GM21529 (cell line): ENCODE measurements around the gene ELMO1.

Experiments
- ATAC-seq: cut with Tn5 transposase; IDR thresholded peaks from one replicate; pipeline ENCODE4 v1.9.1; 2021; ENCODE audit not compliant: unreplicated experiment

The ELMO1 gene

GRCh38 chr7:37433166-37433565 lies 15.5 kb downstream of the ELMO1 start:
- ATAC-seq, result no peak

DNA sequence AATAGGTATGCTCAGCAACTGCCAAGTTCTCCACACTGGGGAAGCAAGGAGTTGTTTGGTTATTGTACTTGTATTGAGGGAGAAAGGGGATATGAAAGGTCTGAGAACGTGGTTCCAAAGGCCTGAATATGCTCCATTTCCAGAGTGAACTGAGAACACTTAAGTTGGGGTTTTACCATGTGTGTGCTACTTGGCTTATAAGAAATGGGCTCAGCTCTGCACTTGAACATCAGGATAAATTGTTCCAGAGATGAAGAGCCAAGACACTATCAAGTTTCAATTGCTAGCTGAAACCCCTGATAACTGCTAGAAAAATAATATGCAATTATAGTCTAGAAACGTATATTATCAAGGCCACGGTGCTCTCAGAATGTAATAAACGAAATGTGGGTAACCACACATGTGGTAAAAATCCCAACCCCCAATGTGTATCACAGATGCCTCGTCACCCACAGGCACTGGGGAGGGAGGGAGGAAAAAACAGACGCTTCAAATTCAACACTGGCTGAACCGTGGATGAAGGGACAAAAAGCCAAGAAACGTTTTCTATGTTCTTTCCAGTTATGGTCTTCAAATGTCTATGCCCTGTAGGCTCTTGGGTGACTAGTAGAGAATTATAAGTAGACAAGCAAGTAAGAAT lies 16.3 kb downstream of the ELMO1 start:
- ATAC-seq, result no peak

DNA sequence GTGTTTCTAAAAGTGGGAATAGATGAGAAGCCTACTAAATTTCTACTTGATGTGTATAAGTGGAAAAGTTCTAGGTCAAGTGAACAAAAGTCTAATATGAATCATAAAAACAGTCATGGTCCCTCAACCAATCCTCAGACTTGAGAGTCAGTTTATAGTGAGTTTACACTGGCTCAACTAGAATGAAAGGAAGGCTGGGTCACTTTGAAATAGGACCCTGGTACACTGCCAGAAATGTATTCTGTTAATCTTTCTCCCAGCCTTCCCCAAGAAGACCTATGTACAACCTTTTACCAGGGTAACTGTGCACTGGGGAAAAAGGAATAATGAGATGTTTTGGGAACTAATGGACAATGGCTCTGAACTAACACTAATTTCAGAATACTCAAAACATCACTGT lies 17.3 kb downstream of the ELMO1 start:
- ATAC-seq, result no peak

GRCh38 chr7:37430640-37431039 lies 18.0 kb downstream of the ELMO1 start:
- no peak for ATAC-seq

- ATAC-seq, result no peak
Observed at GRCh38 chr7:37430171-37430570, 18.5 kb downstream of the ELMO1 start.

- no peak for ATAC-seq
Observed at GRCh38 chr7:37429435-37429791, 19.3 kb downstream of the ELMO1 start.

- ATAC-seq, result no peak
Observed at GRCh38 chr7:37428681-37429434, 19.8 kb downstream of the ELMO1 start.

- ATAC-seq, result no peak
Observed at GRCh38 chr7:37427276-37427940, 21.3 kb downstream of the ELMO1 start.

DNA sequence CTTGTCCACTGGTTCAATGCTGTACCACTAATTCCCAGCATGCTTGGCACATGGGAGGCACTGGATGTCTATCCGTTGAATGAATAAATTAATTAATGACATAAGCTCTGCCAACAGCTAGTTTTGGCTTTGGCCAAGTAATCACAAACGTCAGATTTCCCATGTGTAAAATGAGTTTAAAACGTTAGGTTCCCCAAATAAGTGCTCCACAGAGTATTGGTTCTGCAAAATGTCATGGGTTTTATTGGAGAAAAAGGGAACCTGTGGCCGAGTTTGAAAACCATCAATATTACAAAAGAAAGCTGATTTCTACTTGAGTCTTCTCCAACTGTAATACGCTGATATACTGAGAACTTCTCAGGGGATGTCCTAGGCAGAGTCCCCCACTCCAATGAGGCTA lies 23.2 kb downstream of the ELMO1 start:
- ATAC-seq, result no peak

DNA sequence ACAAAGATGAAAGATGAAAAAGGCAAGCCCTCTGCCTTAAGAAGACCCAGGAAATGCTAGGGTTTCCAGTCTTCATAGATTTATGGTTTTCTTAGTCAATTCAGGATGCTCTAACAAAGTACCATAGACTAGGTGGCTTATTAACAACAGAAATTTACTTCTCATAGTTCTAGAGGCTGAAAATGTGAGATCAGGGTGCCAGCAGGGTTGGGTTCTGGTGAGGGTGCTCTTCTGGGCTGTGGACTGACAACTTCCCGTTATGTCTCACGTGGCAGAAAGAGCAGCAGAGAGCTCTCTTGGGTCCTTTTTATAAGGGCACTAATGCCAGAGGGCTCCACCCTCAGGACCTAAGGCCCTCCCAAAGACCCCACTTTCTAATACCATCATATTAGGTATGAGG lies 23.7 kb downstream of the ELMO1 start:
- ATAC-seq, result no peak

DNA sequence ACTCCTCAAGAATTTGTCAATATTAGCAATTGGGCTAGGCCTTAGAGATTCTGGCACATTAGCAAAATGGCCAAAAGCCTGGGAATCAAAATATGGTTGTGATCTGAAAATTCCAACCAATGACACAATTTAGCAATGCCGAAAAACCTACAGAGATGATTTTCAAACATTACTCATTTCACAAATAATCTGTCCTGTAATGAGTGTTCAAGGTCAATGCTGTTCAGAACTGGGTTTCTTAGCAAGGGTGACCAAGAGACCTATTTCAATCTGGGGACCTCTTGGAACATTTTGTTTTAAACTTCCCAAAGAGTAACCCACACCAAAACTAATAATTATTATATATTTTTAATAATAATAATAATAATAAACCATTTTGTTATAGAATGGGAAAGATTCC lies 24.1 kb downstream of the ELMO1 start:
- no peak for ATAC-seq

DNA sequence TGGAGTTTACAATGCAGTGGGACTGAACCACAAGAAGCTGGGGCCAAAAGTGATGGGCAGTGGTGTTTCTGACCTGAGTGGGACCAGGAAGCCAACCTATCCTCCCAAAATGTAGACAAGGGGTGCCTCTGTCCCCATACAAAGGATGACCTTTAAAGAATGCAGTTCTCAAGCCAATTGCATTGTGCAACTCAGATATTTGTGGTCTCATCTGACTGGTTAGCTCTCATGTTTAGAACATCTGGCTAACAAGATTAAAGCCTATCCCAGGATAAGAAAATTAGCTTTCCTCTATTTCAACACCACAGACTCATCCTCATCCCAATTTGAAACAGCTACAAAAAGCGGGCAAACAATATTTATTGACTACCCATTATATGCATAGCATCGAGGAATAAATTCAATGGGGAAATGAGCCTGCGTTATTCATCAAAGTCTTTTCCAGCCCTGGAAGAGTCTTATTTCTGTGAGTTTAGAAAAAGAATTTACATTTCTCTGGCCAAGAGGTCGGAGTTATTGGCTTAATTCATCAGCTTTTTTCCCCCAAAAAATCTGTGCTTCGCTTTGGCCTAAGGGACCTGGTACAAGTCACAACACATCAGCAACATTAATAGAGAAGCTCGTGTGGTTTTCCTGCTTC lies 26.7 kb downstream of the ELMO1 start:
- no peak for ATAC-seq

- ATAC-seq, result no peak
Observed at GRCh38 chr7:37420946-37421695, 27.5 kb downstream of the ELMO1 start.

GRCh38 chr7:37419496-37419895 lies 29.2 kb downstream of the ELMO1 start:
- no peak for ATAC-seq

DNA sequence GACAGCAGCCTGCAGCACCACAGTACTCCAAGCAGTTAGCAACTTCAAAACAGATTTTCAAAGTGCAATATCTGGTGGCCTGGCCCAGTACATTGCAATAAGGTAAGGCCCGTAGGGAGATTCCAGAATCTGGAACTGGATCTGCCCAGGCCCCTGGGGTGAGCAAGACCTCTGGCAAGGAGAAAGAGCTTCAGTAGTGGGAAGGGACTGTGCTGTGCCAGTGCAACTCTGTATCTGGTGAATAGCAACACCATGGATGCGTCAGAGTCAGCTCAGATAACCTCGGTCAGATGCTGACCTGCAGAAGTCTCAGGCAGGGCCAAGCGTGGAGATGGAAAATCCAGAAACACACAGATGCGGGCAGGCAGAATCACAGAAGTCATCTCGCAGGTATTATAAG lies 30.3 kb downstream of the ELMO1 start:
- no peak for ATAC-seq

GRCh38 chr7:37417107-37417474 lies 31.6 kb downstream of the ELMO1 start:
- no peak for ATAC-seq

GRCh38 chr7:37416378-37417106 lies 32.1 kb downstream of the ELMO1 start:
- ATAC-seq, result no peak

GRCh38 chr7:37415629-37416028 lies 33.0 kb downstream of the ELMO1 start:
- no peak for ATAC-seq

DNA sequence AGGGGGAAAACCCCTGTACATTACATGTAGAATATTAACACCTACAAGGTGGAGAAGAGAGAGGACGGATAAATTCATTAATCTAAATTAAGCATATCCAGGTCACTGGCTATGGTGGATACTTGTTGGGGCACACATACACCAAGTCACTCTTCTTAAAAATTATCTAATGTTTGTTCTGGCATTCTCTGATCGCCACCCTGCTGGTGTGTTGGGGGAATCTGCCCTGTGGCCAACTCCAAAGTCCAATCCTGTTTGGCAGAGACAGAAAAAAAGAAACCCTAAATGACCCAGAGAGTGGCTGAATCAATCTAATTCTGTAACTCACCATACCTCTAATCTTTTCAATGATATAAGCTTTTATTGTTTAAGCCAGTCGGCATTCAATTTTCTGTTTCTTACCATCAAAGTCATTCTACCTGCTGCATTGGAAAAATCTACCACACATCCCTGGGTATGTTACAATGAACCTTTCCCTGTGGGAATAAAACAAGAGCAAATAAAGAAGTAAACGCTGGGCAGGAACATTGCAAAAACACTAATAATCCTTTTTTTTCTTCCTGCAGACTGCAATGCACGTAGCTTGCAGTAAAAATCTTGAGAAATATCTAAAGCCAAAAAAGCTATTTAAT lies 34.2 kb downstream of the ELMO1 start:
- ATAC-seq, result no peak

GRCh38 chr7:37411444-37412034 lies 37.1 kb downstream of the ELMO1 start:
- ATAC-seq, result no peak
